ENCODE data around the gene GRIN2A. TPM values are rescaled to one million over a fixed set of nuclear protein-coding genes. Genes with fewer than 3 reads are reported as not detected.

Gene GRIN2A
- total and polyA plus RNA-seq, 2 of the 13 experiments (the other 11 are each of a cell fraction or from before 2014, with no cell fraction given) = not detected

DNA sequence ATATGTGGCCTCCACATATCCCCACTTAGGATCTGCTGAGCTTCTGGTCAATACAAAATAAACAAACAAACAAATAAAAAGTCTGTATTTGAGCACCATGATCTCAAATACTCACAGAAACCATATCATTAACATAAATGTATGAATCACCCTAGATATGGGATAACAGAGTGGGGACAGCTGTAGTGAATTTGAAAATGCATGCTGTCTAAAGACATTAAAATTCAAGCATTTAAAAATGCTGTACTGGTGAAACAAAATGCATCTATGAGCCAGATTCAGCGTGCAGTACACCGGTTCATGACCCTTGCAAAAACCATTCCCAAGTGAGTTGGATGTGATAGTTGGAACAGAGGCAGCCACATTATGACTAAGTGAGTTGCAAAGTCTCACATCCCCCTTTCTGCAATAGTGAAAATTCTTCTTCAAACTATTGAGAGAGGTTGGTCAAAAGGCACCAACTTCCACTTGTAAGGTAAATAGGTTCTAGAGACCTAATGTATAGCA, 12.3 kb downstream of the GRIN2A start (continued):
- TF ChIP-seq PCBP2 (optimal IDR thresholded peaks at IDR 0.05; ENCODE audit: low read depth, low read length, poor library complexity, severe bottlenecking) = no peak
- TF ChIP-seq ZBTB4 (CRISPR knock-in tag; IDR thresholded peaks at IDR 0.05; ENCODE audit: borderline replicate concordance) = no peak
- TF ChIP-seq PPARG (CRISPR knock-in tag; conservative IDR thresholded peaks at IDR 0.05) = no peak
- TF ChIP-seq SP2 (CRISPR knock-in tag; IDR thresholded peaks at IDR 0.05) = no peak
- no peak for TF ChIP-seq DMAP1 (CRISPR knock-in tag; IDR thresholded peaks at IDR 0.05)
- no peak for TF ChIP-seq ZNF615 (CRISPR knock-in tag; IDR thresholded peaks at IDR 0.05; ENCODE audit: borderline replicate concordance)
- no peak for TF ChIP-seq GFI1 (CRISPR knock-in tag; IDR thresholded peaks at IDR 0.05; ENCODE audit: borderline replicate concordance)
- TF ChIP-seq BRCA1 (CRISPR knock-in tag; IDR thresholded peaks at IDR 0.05) = no peak

GRCh38 chr16:10169031-10169430, 13.2 kb downstream of the GRIN2A start:
- H3K9me3 ChIP-seq (ENCODE audit: low read length) = no peaks in the 10 kb centered on the region
- H3K27me3 ChIP-seq (ENCODE audit: control insufficient read depth in 1 of 2, insufficient read depth in 2 of 2, low read length in 2 of 2) = peaks cover under 1 to 11% of the 10 kb centered on the region in 2 experiments; a peak in 4 of 5 replicates
- no peaks in the 10 kb centered on the region for H3K79me2 ChIP-seq (ENCODE audit: insufficient read depth, low read length)
- no peaks in the 10 kb centered on the region for H4K20me1 ChIP-seq (ENCODE audit: insufficient read depth, low read length)
- no peak overlapping the region for H3K4me3 ChIP-seq (replicated peaks in 1 of 3; ENCODE audit: insufficient read depth in 1 of 3, low read depth in 2 of 3, low read length in 3 of 3)
- no peak overlapping the region for H3K4me2 ChIP-seq (ENCODE audit: low read depth, low read length)
- CTCF ChIA-PET (ENCODE audit: low intra/inter-chr PET ratio, low total read pairs) = no interaction called here
- no peak for FAIRE-seq
- POLR2A ChIA-PET = no interaction called here
- in situ Hi-C loops (cut with HindIII; ENCODE audit: extremely low pct_ligation_motif_present, low pct_unique_long_range_greater_than_20kb) = no loop called here
- no peaks in the 10 kb centered on the region for H3K36me3 ChIP-seq (replicated peaks in 1 of 2; ENCODE audit: control insufficient read depth in 1 of 2, insufficient read depth in 2 of 2, low read length in 2 of 2)
- no peak overlapping the region for H3K27ac ChIP-seq (ENCODE audit: extremely low read length, insufficient read depth, low read length)
- H3K9ac ChIP-seq (ENCODE audit: insufficient read depth, low read depth, low read length) = no peak overlapping the region
- peaks cover 11% of the 10 kb centered on the region for H3K4me1 ChIP-seq (ENCODE audit: insufficient read depth, low read length)
- intact Hi-C loops (cut with micrococcal nuclease; ENCODE audit: unreplicated experiment) = no loop called here
- WGBS (ENCODE audit: low lambda C conversion rate) = 37% methylated on average over 3 of the region's 3 CpGs
- no peak overlapping the region for H2AFZ ChIP-seq (ENCODE audit: low read length)
- ATAC-seq = no peak
- no TSS peak for BruUV-seq (replicated peaks)
- TF ChIP-seq MAFK (conservative IDR thresholded peaks at IDR 0.05 in 1 of 2, IDR thresholded peaks at IDR 0.05 in 1 of 2; ENCODE audit: low read length in 2 of 2) (peak; percentile 68 to 72), SP2 (CRISPR knock-in tag; IDR thresholded peaks at IDR 0.05) (no peak), MAFF (IDR thresholded peaks at IDR 0.05; ENCODE audit: low read depth, low read length) (peak; percentile 33; the same call in 1 of the 2 replicates)
- no peak for DNase-seq (ENCODE audit: low spot score)

Measured in HepG2 (cell line).